ENCODE results near the gene SHROOM3.
"Not testable (repeated sequence)": the region's sequence is repeated elsewhere in the genome, so short reads cannot be mapped to it uniquely, and the experiment has no call there.

Gene SHROOM3

GRCh38 chr4:76434901-76435527, at the start of gene SHROOM3:
Gene SHROOM3, plus strand, starts transcription at chr4:76435229. Its CDS starts 824 bp downstream, at chr4:76436053.
- no peak for DNase-seq (ENCODE audit: low spot score)

- no peak for DNase-seq (ENCODE audit: low spot score)
Observed at GRCh38 chr4:76385974-76386373, 49.1 kb upstream of the SHROOM3 start.

DNA sequence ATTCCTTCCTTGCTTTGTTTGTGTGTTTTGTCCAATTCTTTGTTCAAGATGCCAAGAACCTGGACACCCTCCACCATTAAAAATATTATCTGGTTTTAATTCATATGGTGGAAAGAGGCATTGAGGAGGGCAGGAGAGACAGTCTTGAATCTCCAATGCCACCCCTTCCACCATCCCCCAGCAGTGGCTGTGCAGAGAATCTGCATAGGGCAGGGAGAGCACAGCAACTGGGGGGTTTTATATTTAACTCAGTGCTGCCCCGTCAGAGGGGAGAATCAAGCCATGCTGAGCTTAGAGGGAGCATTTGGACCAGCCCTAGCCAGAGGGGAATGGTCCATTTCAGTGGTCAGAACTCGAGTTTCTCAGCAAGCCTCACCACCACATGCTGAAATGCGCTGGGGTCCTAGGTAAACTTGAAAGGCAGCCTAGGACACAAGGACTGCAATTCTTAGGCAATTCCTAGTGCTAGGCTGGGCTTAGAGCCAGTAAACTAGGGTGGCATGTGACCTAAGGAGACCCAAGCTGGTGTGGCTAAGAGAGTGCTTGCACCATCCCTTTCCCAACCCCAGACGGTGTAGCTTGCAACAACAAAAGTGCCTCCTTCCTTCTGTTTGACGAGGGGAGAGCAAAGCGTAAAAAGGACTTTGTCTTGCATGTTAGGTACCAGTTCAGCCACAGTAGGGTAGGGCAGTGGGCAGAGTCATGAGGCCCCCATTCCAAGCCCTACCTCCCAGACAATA, 48.3 kb upstream of the SHROOM3 start:
- no peak for DNase-seq (ENCODE audit: low spot score)

- no peak for DNase-seq (ENCODE audit: low spot score)
Observed at GRCh38 chr4:76388160-76388908, 46.7 kb upstream of the SHROOM3 start.

- DNase-seq (ENCODE audit: low spot score): no peak
Observed at GRCh38 chr4:76401654-76402053, 33.4 kb upstream of the SHROOM3 start.

GRCh38 chr4:76406081-76406480, 28.9 kb upstream of the SHROOM3 start:
- DNase-seq (ENCODE audit: low spot score): no peak

DNA sequence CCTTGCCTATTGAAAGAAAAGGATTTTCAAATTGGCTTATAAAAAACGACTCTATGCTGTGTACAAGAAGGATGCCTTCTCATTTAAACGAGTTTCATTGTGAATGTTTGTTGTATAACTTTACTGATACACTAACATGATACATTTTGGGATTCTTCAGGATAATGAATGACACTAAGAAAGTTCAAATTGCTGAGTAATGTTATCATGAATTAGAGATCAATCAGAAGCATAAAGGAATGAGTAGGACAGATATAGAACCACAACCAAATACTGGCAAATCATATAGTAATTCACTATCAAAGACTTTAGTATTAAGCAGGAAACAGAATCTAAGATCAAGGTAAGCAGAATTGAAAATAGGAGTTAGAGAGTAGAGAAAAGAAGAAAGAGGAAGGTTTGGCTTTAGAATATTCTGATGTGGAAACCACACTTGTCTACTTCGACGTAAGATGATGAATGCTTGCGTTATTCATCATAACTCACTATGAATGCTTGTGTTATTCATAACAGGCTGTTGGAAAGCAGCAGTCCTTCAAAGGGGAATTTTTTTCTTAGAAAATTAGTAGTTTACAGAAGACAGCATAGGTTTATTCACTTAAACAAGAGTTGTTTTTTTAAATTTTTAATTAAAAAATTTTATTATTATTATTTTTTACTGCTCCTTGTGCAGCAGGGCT, 27.4 kb upstream of the SHROOM3 start:
- DNase-seq (ENCODE audit: low spot score): no peak

DNA sequence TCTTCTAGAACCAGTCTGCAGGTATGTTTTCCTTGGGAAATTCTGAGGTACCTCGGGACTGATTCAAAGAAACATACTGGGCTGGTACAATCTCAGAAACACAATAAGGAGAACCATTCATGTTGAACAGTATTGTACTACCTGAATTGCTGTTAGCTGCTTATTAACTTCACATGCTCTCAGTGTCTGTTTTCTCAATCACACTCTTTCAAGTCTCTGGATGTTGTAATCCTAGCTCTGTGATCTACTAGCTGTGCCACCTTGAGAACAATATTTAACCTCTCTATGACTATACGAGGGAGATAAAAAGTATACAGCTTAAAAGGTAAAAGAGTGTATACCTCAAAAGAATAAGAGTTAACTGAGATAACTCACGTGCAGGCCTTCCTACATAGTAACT, 24.4 kb upstream of the SHROOM3 start:
- DNase-seq (ENCODE audit: low spot score): no peak

DNA sequence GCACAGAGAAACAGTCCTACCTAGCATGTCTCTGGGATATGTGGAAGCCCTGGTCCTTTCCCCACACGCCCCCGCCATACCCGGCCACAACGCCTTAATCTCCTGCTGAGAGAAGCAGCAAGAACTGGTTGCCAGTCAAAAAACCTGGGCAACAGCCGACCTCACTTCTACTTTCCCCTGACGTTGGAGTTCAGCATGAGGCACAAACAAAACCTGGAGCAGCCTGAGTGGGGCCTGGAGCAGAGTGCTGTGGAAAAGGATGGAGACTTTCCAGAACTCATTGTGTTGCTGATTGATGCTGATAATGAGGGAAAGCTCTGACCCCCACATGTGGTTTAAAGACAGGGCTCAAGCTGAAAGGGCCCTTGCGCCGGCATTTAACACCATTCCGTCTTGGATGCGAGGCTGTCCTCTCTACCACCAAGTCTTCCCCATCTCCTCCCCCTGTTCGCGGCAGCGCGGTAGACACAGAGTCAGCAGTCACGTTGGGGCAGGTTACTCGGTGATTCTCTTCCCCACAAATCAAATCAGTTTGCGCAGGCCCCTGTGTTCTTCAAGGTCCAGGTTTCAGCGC, 14.8 kb upstream of the SHROOM3 start:
- no peak for DNase-seq (ENCODE audit: low spot score)

DNA sequence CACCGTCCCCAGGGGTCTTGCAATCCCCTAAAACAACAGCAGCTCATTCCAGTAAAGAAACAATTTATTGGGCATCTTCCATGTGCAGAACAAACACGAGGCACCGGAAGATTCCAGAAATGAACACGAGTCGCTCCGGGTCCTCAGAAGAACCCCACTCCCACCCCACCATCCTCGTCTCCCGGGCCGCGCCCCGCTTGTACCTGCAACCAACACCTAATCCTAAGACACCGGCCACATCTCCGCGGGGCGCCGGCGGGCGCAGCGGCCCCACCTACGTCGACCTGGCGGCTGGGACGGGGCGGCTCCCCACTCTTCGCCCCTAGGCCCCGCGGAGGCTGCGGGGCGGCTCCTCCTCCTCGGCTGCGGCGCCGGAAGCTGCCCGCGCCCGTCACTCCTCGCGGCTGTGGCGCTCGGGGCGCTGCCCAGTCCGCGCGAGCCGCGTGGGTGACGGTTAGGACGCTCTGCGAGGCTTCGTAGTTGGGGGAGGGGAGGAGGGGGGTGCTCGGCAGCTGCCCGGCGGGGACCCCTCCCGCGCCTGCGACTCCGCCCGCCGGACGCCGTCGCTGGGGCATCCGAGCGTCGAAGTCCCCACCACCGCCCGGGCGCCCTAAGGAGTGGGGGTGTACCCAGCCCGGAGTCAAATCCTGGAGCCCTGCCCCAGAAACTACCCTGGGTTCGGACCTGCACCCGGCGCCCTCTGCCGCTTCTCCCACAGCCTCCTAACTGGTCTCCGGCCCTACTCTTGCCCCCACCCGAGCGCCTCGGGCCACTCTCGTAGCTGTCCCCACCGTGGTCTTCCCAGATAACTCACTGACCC, 14.1 kb upstream of the SHROOM3 start, which contains the start of gene CCDC158:
Gene CCDC158, minus strand, starts transcription at position 380 of the 820 bp plus-strand sequence. CDS start 17,934 bp downstream, outside the sequence.
- no peak for DNase-seq (ENCODE audit: low spot score)

DNA sequence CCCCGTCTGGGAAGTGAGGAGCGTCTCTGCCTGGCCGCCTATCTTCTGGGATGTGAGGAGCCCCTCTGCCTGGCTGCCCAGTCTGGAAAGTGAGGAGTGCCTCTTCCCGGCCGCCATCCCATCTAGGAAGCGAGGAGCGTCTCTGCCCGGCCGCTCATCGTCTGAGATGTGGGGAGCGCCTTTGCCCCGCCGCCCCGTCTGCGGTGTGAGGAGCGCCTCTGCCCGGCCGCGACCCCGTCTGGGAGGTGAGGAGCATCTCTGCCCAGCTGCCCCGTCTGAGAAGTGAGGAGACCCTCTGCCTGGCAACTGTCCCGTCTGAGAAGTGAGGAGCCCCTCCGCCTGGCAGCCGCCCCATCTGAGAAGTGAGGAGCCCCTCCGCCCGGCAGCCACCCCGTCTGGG, 11.9 kb upstream of the SHROOM3 start:
- not testable (repeated sequence) for DNase-seq (ENCODE audit: low spot score)

- no peak for DNase-seq (ENCODE audit: low spot score)
Observed at GRCh38 chr4:76426272-76426671, 8.8 kb upstream of the SHROOM3 start.

DNA sequence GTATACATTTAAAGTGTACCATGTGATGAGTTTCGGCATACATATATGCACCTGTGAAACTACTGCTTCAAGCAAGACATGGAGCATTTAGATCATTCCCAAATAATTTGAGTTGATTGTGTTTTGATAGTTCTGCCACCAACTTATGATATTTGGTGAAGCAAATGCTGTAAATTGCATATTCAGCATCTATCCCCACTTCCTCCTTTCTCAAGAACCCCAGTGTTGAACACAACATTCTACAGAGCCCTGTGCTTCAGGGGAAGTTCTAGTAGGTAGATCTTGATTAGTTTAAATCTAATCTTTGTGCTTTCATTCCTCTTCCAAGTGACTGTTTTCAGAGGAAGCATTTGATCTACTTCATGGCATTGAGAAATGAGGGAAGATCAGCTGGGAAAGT, 5.4 kb upstream of the SHROOM3 start:
- no peak for DNase-seq (ENCODE audit: low spot score)

DNA sequence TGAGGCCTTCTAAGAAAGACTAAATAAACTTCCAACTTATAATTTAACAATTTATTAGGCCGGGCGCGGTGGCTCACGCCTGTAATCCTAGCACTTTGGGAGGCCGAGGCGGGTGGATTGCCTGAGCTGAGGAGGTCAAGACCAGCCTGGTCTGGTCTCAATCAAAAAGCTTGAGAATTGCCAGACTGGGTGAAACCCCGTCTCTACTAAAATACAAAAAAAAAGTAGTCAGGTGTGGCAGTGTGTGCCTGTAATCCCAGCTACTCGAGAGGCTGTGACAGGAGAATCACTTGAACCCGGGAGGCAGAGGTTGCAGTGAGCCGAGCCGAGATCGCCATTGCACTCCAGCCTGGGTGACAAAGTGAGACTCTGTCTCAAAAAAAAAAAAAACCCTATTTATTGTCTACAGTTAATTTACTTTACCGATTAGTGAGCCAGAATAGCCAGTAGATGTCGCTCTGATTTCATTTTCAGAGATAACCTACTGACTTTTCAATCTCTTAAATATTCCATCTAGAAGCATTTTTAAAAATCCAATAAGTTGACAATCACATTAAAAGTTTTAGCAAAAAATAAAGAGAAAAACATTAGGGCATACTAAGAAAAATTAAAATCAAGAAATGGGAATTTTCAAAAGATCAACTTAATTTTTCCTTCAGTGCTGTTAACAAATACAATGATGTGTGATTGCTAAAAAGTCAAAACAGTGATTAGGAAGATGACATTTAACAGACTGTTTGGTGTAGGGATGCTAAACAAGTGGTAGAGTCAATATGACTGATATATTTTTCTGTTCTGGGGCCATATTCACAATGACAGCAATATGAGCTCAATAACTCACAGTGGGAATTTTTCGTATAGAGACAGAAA, 4.3 kb upstream of the SHROOM3 start:
- peak; percentile 22 for DNase-seq (ENCODE audit: low spot score)

DNA sequence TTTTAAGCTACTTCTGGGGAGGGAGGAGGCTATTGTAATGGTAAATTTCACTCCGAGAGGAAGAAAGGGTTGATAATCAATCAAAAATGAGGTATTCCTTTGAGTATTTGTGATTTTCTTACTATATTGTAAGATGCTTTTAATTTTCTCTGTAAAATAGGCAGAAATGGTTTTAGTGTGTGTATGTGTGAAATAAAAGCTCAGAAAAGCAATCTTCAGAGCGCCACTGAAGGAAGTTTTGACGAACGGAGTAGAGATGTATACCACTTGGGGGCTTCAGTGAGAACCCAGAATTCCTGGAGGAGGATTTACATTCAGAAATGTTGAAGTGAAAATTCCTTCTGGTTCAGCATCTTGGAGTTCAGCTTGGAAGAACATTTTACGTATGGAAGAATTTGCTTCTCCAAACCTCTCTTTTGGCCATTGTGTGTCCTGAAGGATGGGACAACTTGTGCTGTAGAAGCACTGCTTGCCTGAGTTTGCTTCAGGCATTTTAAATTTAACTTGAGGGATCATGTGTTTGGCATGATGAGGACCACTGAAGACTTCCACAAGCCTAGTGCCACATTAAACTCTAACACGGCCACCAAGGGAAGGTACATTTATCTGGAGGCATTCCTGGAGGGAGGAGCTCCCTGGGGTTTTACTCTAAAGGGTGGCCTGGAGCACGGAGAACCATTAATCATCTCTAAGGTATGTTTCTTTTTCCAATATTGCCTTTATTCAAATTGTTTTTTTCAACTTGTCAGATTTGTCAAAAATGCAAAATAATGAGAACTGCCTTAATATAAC, 695 bp downstream of the SHROOM3 start:
- DNase-seq (ENCODE audit: low spot score): no peak

DNA sequence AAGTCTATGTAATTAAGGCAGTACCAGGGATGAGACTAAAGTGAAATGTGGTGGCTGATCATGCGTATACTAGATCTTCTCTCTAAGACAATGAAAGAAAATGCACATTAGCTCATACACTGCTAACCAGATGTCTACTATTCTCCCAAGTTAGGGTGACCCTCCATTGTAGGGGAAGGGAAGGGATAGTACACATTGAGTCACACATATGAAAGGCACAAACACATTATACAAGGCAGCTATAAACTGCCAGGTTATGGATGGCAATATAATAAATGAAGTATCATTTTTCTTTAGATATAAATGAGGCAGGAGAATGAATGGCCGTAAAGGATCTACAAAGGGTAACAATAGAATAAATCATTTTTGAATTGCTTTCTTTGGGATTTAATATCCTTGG, 4.5 kb downstream of the SHROOM3 start:
- DNase-seq (ENCODE audit: low spot score): no peak

GRCh38 chr4:76441881-76442280, 6.9 kb downstream of the SHROOM3 start:
- no peak for DNase-seq (ENCODE audit: low spot score)

- DNase-seq (ENCODE audit: low spot score): no peak
Observed at GRCh38 chr4:76442807-76443206, 7.8 kb downstream of the SHROOM3 start.

DNA sequence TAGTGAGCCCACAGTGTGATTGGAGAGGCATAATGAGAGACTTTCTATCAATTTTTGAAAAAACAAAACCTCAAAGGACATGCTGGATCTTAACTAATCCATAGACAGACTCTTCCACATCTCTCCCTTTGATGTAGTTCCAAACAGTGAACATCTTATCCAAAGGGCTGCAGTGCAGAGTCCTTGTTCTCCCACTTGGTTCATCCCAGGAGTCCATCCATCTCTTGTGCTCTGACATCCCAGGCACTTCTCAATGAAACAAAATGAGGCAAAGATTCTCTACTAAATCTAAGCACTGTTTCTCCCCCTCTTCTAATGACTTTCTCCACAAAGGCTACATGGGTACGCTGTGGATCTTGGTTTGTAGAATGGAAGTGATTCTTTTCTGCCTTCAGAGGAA, 8.3 kb downstream of the SHROOM3 start:
- no peak for DNase-seq (ENCODE audit: low spot score)

All from CD4-positive, alpha-beta T cell treated with Interleukin-2 at 100 ng/mL for 4 hours (primary cell).